Measurements from ENCODE around the gene ZAP70.
"Not testable (repeated sequence)": the region's sequence is repeated elsewhere in the genome, so short reads cannot be mapped to it uniquely, and the experiment has no call there.

Gene ZAP70

GRCh38 chr2:97713296-97714083 is at the start of gene ZAP70:
TSS of gene ZAP70 (plus strand) at chr2:97713576. CDS start at chr2:97724037, 10,461 bp downstream.
- DNase-seq (ENCODE audit: low read depth) = no peak

GRCh38 chr2:97663626-97663961 is 49.8 kb upstream of the ZAP70 start:
- no peak for DNase-seq (ENCODE audit: low read depth)

- DNase-seq (ENCODE audit: low read depth) = peak; percentile 99
These were observed 49.3 kb upstream of the ZAP70 start, which contains the start of gene ACTR1B for GRCh38 chr2:97663962-97664635. TSS of gene ACTR1B (minus strand) at chr2:97664044. CDS start at chr2:97663890, 154 bp downstream.

- peak; percentile 51 for DNase-seq (ENCODE audit: low read depth)
These were observed 48.8 kb upstream of the ZAP70 start for GRCh38 chr2:97664636-97664970.

- no peak for DNase-seq (ENCODE audit: low read depth)
These were observed 43.9 kb upstream of the ZAP70 start, which contains the start of gene C2orf92 for GRCh38 chr2:97669448-97669847. TSS of gene C2orf92 (plus strand) at chr2:97669713. CDS start at chr2:97669789, 76 bp downstream.

- DNase-seq (ENCODE audit: low read depth) = no peak
These were observed 42.9 kb upstream of the ZAP70 start for GRCh38 chr2:97670471-97670870.

- DNase-seq (ENCODE audit: low read depth) = no peak
These were observed 41.9 kb upstream of the ZAP70 start for GRCh38 chr2:97671526-97671925.

- not testable (repeated sequence) for DNase-seq (ENCODE audit: low read depth)
These were observed 40.7 kb upstream of the ZAP70 start for GRCh38 chr2:97672606-97673140.

GRCh38 chr2:97673182-97673914 is 40.0 kb upstream of the ZAP70 start:
- DNase-seq (ENCODE audit: low read depth) = peak; percentile 15

GRCh38 chr2:97673915-97674283 is 39.5 kb upstream of the ZAP70 start:
- no peak for DNase-seq (ENCODE audit: low read depth)

GRCh38 chr2:97675430-97676113 is 37.8 kb upstream of the ZAP70 start:
- DNase-seq (ENCODE audit: low read depth) = no peak

GRCh38 chr2:97676620-97677019 is 36.8 kb upstream of the ZAP70 start:
- DNase-seq (ENCODE audit: low read depth) = no peak

GRCh38 chr2:97677480-97677879 is 35.9 kb upstream of the ZAP70 start:
- no peak for DNase-seq (ENCODE audit: low read depth)

GRCh38 chr2:97678298-97678697 is 35.1 kb upstream of the ZAP70 start:
- no peak for DNase-seq (ENCODE audit: low read depth)

GRCh38 chr2:97687235-97687634 is 26.1 kb upstream of the ZAP70 start:
- DNase-seq (ENCODE audit: low read depth) = not testable (repeated sequence)

GRCh38 chr2:97688062-97688827 is 25.1 kb upstream of the ZAP70 start:
- DNase-seq (ENCODE audit: low read depth) = peak; percentile 30

GRCh38 chr2:97691166-97691565 is 22.2 kb upstream of the ZAP70 start:
- DNase-seq (ENCODE audit: low read depth) = no peak

GRCh38 chr2:97693476-97693875 is 19.9 kb upstream of the ZAP70 start:
- DNase-seq (ENCODE audit: low read depth) = peak; percentile 54

- no peak for DNase-seq (ENCODE audit: low read depth)
These were observed 17.6 kb upstream of the ZAP70 start for GRCh38 chr2:97695744-97696143.

GRCh38 chr2:97697252-97698235 is 15.8 kb upstream of the ZAP70 start:
- peak; percentile 83 for DNase-seq (ENCODE audit: low read depth)
